Breast epithelium (tissue), 4 donors: ENCODE results near the gene TM9SF2. TPM values are rescaled to one million over a fixed set of nuclear protein-coding genes. Genes with fewer than 3 reads are reported as not detected.

Source experiments
- DNase-seq, 2 donors: peaks; one replicate each; pipeline ENCODE4 v3.0.0-alpha.2; 2019; ENCODE audit warnings: low spot score in 2 of 2
- H3K27ac ChIP-seq, 2 donors: fragments of 200-600 bp; sonication (generic) in 1 of 2; one replicate each; pipeline ENCODE4 v1.5.1; 2016 to 2019; ENCODE audit warnings: mild to moderate bottlenecking in 1 of 2
- H3K27me3 ChIP-seq, 2 donors: fragments of 200-600 bp; sonication (generic) in 1 of 2; one replicate each; pipeline versions ENCODE4 v1.5.1 to v1.6.0; 2017 to 2019; ENCODE audit warnings: control low read depth in 1 of 2, mild to moderate bottlenecking in 1 of 2
- H3K36me3 ChIP-seq: fragments of 200-600 bp; one replicate; pipeline ENCODE4 v1.5.1; 2019
- H3K4me1 ChIP-seq, 2 donors: fragments of 200-600 bp; sonication (generic); one replicate each; pipeline ENCODE4 v1.5.1; 2016 to 2019; ENCODE audit warnings: control low read depth in 1 of 2
- H3K4me3 ChIP-seq, 3 donors: fragments of 200-600 bp; sonication (generic); 1 replicate in 2 of 3; 2 replicates in 1 of 3; pipeline ENCODE4 v1.5.1; 2016 to 2019; ENCODE audit warnings: mild to moderate bottlenecking in 3 of 3, moderate library complexity in 2 of 3
- H3K9me3 ChIP-seq, 2 donors: fragments of 200-600 bp; sonication (generic) in 1 of 2; one replicate each; pipeline ENCODE4 v1.5.1; 2016 to 2019; ENCODE audit warnings: control low read depth in 1 of 2
- CTCF ChIP-seq, 3 donors: fragments of 450-650 bp; IDR thresholded peaks; one replicate each; pipeline ENCODE4 v1.5.1; 2016 to 2017; ENCODE audit warnings: antibody characterized with exemption in 3 of 3, mild to moderate bottlenecking in 3 of 3, moderate library complexity in 3 of 3
- POLR2A ChIP-seq: fragments of 450-650 bp; IDR thresholded peaks from one replicate; pipeline ENCODE4 v1.6.1; 2016; ENCODE audit warnings: antibody characterized with exemption, mild to moderate bottlenecking, moderate library complexity
- POLR2AphosphoS5 ChIP-seq, 3 donors: sonication (generic); formaldehyde crosslinking; IDR thresholded peaks; one replicate each; pipeline ENCODE4 v1.6.1; 2017; ENCODE audit warnings: antibody characterized with exemption in 3 of 3
- intact Hi-C: fragments of 100-400 bp; cut with DNase I; formaldehyde crosslinking; loops from one replicate; pipeline ENCODE4 v1.15.1; 2023; ENCODE audit warnings: low total_unique reads
- total RNA-seq, 3 donors: library from RNA; depleted of rRNA; stranded (reverse); fragments of >200 nt; gene quantifications; one replicate each; pipeline ENCODE4 v1.1.0, GENCODE V29; 2016

The TM9SF2 gene
- total RNA-seq, 3 donors from 2014 or later: 95.1 to 155 (median 107) TPM

- Histone ChIP-seq H3K9me3 (no peaks in the 10 kb centered on the region), H3K4me1 (no peaks in the 10 kb centered on the region), H3K27ac (no peak overlapping the region), H3K27me3 (no peaks in the 10 kb centered on the region), H3K36me3 (no peaks in the 10 kb centered on the region), H3K4me3 (no peak overlapping the region)
- intact Hi-C loops: no loop called here
- TF ChIP-seq CTCF (IDR thresholded peaks at IDR 0.05) (no peak), POLR2AphosphoS5 (IDR thresholded peaks at IDR 0.05) (no peak), POLR2A (no peak)
- DNase-seq: no peak
Measured at GRCh38 chr13:99545979-99546378, 44.7 kb downstream of the TM9SF2 start.

GRCh38 chr13:99546878-99547277, 45.6 kb downstream of the TM9SF2 start:
- intact Hi-C loops: no loop called here
- no peaks in the 10 kb centered on the region for H3K36me3 ChIP-seq

GRCh38 chr13:99548448-99548847, 47.2 kb downstream of the TM9SF2 start:
- TF ChIP-seq POLR2AphosphoS5 (IDR thresholded peaks at IDR 0.05): no peak
- no peak for TF ChIP-seq POLR2A
- TF ChIP-seq CTCF (IDR thresholded peaks at IDR 0.05): no peak
- H3K27ac ChIP-seq: no peak overlapping the region
- no peaks in the 10 kb centered on the region for H3K9me3 ChIP-seq
- DNase-seq: no peak
- intact Hi-C loops: no loop called here
- H3K4me3 ChIP-seq: no peak overlapping the region
- no peaks in the 10 kb centered on the region for H3K4me1 ChIP-seq
- H3K27me3 ChIP-seq: no peaks in the 10 kb centered on the region
- H3K36me3 ChIP-seq: no peaks in the 10 kb centered on the region

More at GRCh38 chr13:99546878-99547277, 45.6 kb downstream of the TM9SF2 start:
- DNase-seq: no peak
- H3K4me3 ChIP-seq: no peak overlapping the region
- no peaks in the 10 kb centered on the region for H3K4me1 ChIP-seq
- H3K27me3 ChIP-seq: no peaks in the 10 kb centered on the region
- no peaks in the 10 kb centered on the region for H3K9me3 ChIP-seq
- TF ChIP-seq POLR2AphosphoS5 (IDR thresholded peaks at IDR 0.05) (no peak), POLR2A (no peak), CTCF (IDR thresholded peaks at IDR 0.05) (no peak)
- no peak overlapping the region for H3K27ac ChIP-seq

- no peak for TF ChIP-seq POLR2AphosphoS5 (IDR thresholded peaks at IDR 0.05)
- no peak for TF ChIP-seq CTCF (IDR thresholded peaks at IDR 0.05)
- no peak for TF ChIP-seq POLR2A
- H3K27ac ChIP-seq: no peak overlapping the region
- no peaks in the 10 kb centered on the region for H3K4me1 ChIP-seq
- H3K27me3 ChIP-seq: no peaks in the 10 kb centered on the region
- no peak for DNase-seq
- H3K4me3 ChIP-seq: no peak overlapping the region
- no peaks in the 10 kb centered on the region for H3K9me3 ChIP-seq
- H3K36me3 ChIP-seq: no peaks in the 10 kb centered on the region
- intact Hi-C loops: no loop called here
Measured at GRCh38 chr13:99553033-99553432, 51.8 kb downstream of the TM9SF2 start.

- Histone ChIP-seq H3K27me3 (no peaks in the 10 kb centered on the region), H3K4me3 (no peak overlapping the region), H3K36me3 (no peaks in the 10 kb centered on the region), H3K4me1 (no peaks in the 10 kb centered on the region), H3K27ac (no peak overlapping the region), H3K9me3 (no peaks in the 10 kb centered on the region)
- no peak for DNase-seq
- intact Hi-C loops: no loop called here
- TF ChIP-seq CTCF (IDR thresholded peaks at IDR 0.05): no peak
- TF ChIP-seq POLR2AphosphoS5 (IDR thresholded peaks at IDR 0.05): no peak
Measured at GRCh38 chr13:99555149-99555548, 53.9 kb downstream of the TM9SF2 start.
